Stimulated activated CD8-positive, alpha-beta memory T cell treated with anti-CD3 and anti-CD28 coated beads, Interleukin-15, amount 100 ng/mL, for 4 hours (primary cell): Measurements from ENCODE around the gene HNF4A.
A peak's percentile ranks its signal among the peaks of the same experiment; 100 is the strongest.
"Not testable (repeated sequence)": the region's sequence is repeated elsewhere in the genome, so short reads cannot be mapped to it uniquely, and the experiment has no call there.

Source experiments
- DNase-seq, 2 donors: peaks; one replicate each; pipeline ENCODE4 v3.0.0-alpha.2; 2020; ENCODE audit warnings: low read depth in 2 of 2

Gene HNF4A

DNA sequence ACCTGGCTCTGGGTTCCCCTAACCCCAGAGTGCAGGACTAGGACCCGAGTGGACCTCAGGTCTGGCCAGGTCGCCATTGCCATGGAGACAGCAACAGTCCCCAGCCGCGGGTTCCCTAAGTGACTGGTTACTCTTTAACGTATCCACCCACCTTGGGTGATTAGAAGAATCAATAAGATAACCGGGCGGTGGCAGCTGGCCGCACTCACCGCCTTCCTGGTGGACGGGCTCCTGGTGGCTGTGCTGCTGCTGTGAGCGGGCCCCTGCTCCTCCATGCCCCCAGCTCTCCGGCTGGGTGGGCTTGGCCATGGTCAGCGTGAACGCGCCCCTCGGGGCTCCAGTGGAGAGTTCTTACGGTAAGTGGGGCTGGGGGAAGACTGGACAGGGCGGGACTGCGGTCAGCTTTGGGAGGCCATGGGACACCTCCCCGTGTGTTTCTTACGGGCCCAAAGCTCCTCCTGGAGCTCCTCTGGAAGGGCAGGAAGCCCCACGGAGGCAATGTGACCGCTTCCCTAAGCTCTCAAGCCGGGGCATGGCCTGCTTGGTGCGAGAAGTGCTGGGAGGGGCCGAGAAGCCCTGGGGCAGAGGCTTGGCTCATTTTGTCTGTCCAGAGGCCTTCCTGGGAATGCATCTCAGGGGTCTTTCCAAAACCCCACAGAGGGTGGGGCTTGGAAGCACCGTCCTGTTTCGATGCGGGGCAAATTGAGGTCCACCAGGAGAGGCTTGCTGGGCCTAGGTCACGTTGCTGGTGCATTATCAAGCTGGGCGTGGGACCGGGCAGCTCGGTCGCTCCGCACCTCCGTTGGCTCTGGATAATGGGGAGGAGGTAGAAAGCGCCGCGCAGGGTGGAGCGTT is at the start of gene HNF4A:
Gene HNF4A, plus strand, starts transcription at position 202 of the 855 bp plus-strand sequence. Its CDS starts 106 bp downstream, at position 308.
- no peak for DNase-seq

DNA sequence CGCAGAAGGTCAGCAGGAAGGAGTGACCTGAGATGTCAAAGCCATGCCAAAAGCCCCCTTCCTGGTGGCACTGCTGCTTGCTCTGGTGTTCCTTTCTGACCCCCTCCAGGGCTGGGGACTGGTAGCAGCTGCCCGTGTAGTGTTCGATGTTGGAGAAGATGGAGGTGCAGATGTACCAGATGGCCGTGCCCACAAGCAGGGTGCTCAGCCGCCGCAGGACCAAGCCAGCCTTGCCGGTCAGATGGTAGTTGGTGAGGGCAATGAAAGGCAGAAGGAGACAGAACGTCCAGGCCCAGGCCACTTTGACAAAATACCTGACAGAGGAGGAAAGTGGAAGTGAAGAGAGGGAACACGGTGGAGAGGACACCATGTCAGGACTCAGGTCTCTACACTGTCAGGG is 48.6 kb upstream of the HNF4A start:
- no peak for DNase-seq

DNA sequence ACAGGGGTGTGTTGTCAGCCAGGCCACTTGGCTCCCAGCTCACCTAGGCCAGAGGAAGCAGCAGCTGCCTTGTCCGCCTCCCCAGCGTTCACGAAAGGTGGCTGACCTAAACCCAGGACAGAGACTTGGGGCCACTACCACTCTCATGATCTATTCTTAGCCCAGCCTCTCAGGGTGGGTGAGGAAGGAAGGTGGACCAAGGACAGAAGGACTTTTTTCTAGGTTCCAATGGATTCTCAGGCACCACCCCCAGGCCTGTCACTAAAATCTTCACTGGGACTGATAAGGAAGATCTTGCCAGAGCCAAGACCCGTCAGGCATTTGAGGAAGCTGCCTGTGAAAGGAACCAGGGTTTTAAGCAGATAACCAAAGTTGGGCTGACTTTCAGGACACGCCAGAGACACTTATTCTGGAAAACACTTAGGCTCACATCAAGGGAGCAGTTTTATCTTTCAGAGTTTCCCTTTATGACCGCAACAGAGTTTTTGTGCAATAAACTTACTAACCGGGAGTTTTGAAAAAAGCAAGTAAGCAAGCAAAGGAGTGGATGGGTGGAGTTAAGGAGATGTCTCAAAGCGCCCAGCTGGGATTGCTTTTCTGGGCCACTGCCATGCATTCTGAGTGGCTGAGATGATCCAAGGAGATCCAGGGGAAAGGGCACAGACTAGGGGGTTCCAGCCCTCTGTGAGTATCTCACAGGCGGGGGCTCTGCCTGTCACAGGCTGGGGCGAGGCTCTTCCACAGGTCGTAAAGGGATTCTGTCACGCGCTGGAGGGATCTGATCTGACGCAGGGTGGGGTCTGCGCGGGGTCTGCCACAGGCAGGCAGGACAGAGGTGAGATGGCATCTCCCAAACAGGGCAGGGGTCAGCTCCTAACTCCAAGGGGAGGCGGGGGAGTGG is 45.5 kb upstream of the HNF4A start:
- no peak for DNase-seq

DNA sequence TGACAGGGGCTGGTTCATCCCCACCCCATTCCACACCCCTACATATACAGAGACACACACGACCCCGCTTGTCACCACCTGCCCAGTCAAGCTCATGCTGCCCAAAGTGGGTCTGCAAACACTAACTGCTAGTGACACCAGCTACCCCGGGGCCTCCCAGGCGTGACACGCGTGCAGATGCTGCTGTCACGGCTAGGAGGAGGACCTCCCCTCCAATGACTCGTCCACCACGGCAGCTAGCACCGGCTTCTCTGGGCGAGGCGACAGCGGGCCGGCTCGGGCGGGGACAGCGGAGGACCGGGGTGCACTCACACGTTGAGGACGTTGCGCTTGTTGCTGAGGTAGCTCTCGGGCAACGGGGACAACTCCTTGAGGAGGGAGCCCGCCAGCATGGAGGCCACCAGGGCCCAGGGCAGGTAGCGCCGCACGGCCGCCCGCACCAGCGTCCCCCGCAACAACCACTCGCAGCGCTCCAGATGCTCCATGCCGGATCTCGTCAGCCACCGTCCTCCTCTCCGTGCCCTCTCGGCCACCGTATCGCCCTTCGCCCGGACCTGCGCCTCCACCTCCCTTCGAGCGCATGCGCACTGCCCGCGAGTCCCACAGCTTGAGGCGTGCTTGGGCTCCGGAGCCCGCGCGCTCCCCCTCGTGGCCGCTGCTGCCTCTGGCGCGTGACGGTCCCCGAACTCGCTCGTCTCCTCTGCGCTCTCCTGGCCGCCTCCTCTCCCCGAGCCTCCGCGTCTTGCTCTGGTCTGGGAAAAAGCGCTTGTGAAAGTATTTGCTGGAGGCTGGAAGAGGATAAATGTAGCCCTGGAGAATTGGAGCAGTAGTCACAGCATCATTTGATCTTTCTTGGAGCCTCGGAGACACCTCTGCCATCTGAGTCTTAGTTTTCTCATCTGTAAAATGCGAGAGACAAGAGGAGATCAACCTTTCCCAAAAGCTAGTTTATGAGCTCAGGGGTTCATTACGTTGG is 44.5 kb upstream of the HNF4A start, which contains the start of gene FITM2:
Gene FITM2, minus strand, starts transcription at position 539 of the 976 bp plus-strand sequence. Its CDS starts 54 bp downstream, at position 485.
- peak; percentile 95 to 96 for DNase-seq

DNA sequence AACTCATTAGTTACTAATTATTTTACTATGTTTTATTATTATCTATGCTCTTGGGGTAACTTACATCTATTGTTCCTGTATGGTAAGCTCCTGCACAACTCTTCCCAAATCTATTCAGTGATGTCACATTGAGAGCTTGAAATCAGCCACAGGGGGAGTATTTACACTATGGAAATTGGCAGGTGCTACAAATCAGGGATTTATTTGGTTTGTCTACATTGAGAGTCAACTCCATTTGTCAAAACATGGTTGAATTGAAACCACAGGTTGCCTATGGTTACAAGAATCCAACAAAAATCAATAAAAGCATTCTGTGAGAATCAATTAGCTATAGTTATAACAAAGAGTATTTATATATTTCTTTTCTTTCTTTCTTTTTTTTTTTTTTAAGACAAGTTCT is 40.6 kb upstream of the HNF4A start:
- DNase-seq, result no peak

DNA sequence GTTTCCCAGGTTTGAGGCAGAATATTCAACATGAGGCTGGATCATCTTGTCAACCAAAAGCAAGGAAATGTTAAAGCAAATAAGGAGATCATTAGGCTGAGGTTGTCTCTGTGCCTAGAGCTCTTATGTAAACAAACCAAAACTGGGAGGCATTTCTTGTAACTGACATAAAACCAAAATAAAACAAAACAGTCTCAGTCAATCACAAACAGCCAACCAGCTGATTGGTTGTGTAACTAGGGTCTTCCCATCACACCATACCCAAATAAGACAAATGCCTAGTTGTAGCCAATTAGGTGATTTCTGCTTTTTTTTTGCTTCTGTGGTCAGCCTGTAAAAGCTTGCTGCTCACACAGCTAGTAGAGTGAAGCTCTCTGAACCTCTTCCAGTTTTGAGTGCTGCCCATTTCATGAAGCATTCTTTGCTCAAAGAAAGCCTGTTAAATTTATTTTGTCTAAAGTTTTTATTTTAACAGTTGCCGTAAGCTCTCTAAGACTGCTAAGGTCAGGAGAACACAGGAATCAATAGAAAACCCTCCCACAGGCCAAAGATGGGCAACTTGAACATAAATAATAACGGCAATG is 35.6 kb upstream of the HNF4A start:
- no peak for DNase-seq

DNA sequence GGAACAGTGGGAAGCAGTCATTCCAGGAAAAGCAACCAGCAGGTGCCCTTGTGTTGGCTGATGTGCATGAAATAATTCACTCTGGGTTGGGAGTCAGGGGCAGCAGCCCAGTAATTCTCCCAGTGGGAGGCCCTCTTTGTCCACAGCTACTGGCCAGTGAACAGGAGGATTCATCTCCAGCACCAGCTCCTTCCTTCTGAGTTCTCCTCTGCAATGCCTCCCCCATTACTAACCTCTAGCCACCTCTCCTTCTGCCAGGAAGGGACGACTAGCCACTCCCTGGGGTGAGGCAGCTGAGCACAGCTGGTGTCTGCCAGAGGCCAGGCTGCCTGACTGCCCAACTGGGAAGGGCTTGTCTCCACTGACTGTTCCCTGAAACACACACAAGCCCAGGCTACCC is 31.2 kb upstream of the HNF4A start:
- no peak for DNase-seq

DNA sequence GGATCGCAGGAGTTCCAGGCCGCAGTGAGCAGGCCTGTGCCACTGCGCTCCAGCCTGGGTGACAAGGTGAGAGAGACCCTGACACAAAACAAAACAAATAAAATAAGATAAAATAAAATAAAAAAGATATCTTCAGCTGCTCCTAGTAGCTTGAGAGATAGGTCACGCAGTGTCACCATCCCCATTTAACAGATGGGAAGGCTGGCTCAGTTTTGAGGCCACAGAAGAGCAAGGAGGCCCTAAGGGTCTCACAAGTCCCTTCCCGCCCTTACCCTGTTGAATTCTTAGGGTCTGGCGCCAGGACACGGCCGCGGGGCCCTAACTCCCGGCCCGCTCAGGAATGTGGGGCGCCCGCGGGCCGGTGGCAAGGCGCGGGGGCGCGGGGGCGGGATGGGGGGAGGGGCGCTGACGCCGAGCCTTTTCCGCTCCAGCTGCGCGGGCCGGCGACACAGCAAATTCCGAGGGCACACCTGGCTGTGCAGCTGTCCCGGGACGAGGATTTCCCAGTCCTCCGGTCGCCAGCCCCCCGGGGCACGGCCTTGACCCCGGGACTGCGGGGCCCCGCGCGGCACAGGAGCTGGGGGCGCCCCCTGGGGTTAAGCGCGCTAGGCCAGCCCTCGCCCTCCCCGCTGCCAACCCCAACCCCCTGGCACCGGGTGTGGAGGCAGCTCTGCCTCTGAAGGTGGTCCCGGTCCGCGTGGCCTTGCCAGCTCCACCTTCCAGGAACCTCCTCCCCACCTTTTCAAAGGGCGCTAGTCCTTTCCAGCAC is 28.9 kb upstream of the HNF4A start:
- DNase-seq, result peak in 1 of 2 donors; percentile 10

DNA sequence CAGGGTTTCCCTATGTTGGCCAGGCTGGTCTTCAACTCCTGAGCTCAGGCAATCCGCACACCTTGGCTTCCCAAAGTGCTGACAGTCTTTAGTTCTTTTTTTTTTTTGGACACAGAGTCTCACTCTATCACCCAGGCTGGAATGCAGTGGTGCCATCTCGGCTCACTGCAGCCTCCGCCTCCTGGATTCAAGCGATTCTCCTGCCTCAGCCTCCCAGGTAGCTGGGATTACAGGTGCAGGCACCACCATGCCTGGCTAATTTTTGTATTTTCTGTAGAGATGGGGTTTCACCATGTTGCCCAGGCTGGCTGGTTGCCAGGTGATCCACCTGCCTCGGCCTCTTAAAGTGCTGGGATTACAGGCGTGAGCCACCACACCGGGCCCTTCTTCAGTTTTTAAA is 27.8 kb upstream of the HNF4A start:
- not testable (repeated sequence) for DNase-seq

DNA sequence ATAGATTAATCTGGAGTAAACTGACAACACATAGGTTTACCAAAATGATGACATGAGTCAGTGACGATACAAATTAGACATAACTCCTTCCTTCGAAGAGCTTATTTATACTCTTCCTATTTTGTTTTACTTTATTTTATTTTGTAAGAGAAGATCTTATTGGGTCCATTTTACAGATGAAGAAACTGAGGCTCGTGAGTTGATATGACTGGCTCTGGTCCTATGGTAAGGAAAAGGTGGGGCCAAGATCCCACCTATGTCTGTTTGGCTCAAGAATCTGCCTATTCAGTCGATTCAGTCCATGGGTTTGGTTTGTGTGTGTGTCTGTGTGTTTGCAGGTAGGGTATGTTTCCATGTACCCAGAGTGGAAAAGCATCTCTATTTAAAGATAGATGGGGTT is 27.1 kb upstream of the HNF4A start:
- no peak for DNase-seq

DNA sequence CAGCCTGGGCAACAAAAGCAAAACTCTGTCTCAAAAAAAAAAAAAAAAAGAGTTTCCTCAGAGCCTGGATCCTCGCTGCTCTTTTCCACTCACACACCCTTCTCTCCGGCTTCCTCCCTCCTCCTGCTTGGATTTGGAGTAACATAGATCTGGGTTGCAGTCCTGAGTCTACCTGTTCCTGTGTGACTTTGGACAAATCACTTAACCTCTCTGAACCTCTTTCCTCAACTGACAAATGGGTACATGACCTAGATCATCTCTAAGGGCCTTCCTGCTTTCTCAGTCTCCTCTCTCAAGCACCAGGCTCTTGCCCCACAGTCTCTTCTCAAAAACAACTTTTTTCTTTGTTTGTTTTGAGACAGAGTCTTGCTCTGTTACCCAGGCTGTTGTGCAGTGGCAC is 24.3 kb upstream of the HNF4A start:
- no peak for DNase-seq

DNA sequence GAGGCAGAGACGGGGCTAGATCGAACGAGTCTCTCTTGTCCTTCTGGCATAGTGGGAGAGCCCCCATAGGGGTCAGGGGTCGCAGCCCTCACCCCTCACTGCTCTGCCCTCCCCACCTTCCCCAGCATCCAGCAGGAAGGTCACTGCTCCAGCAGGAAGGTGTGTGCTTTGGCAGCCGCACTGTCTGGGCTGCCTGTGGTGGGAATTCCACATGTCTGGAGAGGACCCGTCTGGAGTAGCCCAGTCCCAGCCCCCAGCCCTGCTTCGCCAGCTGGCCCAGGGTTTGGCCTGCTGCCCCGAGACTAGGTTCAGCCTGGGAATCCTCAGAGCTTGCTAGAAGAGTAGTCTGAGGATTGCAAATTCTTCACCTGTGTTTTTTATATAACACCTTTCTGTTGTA is 21.2 kb upstream of the HNF4A start:
- no peak for DNase-seq

DNA sequence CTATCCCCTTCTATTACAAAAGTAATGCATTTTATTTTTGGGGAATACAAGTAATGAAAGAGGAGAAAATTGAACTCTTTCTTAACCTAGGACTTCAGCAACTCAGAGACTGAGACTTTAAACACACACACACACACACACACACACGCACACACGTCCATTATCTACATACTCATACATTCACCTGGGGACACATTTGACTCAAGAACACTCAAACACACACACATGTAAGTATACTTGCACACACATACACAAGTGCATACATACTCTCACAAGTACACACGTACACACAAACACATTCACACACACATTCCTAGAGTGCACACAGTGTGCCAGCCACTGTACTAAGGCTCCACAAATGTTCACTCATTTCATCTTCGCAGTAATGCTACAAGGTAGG is 20.8 kb upstream of the HNF4A start:
- no peak for DNase-seq

DNA sequence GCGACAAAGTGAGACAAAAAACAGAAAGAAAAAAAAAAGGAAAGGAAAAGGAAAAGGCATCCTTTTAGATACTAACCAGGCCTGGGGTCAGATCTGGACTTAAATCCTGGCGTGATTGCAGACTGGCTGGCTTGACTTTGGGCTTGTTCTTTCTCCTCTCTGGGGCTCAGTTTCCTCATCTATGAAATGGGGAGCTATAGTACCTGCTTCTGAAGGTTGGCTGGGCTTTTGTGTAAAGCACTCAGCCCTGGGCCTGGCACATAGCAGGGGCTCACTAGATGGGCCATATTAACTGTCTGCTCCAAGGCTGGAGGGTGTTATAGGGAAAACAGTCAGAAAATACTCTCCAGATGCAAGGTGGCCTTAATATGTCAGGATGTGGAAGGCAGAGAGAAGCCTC is 19.8 kb upstream of the HNF4A start:
- DNase-seq, result no peak

DNA sequence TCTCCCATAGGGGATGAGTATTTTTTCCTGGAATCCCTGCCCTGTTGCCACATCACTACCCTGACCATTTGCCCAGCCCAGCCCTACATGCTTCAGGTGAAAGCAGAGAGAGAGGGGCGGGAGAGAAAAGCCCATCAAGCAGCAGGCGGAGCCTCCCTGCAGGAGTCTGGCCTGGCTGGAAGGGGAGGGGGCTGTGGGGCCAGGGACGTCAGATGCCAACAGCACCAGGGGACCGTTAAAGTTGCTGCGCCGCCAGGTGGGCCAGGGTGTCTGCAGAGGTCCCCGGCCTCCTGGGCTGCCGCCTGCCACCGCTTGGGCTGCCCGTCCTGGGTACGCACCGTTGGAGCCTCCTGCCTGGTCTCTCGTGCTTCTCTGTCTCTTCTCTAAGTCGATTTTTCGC is 19.4 kb upstream of the HNF4A start:
- DNase-seq, result no peak

DNA sequence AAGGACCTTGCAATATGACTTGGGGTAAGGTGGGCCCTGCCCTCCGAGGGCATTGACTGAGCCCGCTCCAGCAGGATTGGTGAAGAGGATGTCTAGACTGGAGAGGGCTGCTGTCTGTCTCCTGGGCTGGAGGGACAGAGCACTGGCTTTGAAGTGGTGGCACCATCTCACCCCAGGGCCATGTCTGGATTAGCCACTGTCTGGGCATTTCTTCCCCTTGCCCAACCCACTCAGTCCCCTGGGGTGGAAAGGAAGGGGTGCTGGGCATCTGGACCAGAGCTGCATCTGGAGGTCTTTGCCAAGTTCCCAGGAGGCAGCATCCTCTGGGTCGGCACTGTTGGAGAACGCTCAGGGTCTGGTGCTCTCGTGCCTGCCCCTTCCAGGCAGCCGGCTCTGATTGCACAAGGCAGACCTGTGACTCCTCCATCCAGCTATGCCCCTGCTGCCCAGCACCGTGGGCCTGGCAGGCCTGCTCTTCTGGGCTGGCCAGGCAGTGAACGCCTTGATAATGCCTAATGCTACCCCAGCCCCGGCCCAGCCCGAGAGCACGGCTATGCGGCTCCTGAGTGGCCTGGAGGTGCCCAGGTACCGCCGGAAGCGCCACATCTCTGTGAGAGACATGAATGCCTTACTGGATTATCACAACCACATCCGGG is 18.6 kb upstream of the HNF4A start, which contains the start of gene R3HDML:
Gene R3HDML, plus strand, starts transcription at position 319 of the 656 bp plus-strand sequence. Its CDS starts 115 bp downstream, at position 434.
- DNase-seq, result no peak

DNA sequence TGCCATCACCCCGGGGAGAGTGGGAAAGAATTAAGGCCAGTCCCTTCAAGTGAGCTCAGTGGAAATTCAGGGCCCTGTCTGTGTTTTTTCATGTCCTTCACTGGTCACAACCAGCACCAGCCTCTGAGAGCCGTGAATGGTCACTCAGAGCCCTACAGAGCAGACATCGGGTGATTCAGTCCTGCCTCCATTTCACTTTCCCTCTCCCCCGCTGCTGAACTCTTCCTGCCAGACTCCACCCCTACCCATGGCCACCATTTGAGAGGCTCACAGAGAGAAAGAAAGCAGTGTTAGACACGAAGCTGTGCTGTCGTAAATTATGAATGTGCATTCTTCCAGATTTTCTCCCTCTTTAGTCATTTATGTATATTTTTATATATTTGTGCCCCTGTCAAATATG is 13.3 kb upstream of the HNF4A start:
- no peak for DNase-seq

DNA sequence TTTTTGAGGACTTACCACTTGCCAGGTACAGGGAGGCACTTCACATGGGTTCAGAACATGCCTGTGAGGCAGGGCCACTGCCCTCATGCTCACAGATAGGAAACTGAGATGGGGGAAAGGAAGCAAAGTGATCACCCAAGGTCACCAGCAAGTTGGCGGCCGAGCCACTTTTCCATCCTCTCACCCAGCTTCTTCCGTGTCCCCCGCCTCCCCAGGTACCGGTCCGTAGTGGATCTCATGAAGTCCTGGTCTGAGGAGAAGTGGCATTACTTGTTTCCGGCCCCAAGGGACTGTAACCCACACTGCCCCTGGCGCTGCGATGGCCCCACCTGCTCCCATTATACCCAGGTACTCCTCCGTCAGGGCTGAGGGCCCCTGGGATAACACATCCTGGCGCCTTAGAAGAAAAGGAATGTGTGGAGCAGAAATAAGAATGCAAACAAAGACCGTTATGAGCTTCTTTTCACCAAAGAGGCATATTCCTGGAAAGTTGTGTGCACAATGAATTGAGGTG is 12.3 kb upstream of the HNF4A start:
- no peak for DNase-seq

DNA sequence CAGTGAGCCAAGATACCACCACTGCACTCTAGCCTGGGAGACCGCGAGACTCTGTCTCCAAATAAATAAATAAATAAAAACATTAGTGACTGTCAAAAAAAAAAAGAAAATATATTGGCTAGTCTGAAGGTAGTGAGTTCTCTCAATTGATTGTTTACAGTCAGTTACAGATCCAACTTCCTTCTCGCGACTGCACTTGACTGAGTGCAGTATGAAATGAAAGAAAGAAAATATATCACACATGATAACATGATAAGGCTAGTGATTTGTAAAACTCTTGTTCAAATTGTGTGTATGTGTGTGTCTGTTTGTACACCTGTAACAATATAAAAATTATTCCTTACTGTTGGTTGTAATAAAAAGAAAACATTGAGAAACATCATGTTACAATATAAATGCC is 10.8 kb upstream of the HNF4A start:
- DNase-seq, result no peak
